ENCODE measurements around the gene AIF1. TPM values are rescaled to one million over a fixed set of nuclear protein-coding genes. Genes with fewer than 3 reads are reported as not detected.

AIF1 gene
- polyA plus RNA-seq, 1 donor (not counting 4 experiments of a cell fraction or from before 2014, with no cell fraction given) = not detected

DNA sequence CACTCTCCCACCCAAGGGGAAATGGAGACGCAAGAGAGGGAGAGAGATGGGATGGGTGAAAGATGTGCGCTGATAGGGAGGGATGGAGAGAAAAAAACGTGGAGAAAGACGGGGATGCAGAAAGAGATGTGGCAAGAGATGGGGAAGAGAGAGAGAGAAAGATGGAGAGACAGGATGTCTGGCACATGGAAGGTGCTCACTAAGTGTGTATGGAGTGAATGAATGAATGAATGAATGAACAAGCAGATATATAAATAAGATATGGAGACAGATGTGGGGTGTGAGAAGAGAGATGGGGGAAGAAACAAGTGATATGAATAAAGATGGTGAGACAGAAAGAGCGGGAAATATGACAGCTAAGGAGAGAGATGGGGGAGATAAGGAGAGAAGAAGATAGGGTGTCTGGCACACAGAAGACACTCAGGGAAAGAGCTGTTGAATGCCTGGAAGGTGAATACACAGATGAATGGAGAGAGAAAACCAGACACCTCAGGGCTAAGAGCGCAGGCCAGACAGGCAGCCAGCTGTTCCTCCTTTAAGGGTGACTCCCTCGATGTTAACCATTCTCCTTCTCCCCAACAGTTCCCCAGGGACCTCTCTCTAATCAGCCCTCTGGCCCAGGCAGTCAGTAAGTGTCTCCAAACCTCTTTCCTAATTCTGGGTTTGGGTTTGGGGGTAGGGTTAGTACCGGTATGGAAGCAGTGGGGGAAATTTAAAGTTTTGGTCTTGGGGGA is 38.9 kb upstream of the AIF1 start:
- Histone ChIP-seq H3K27me3 (ENCODE audit: control insufficient read depth, extremely low read depth, insufficient read depth, low read length) (no peaks in the 10 kb centered on the region), H3K9me1 (ENCODE audit: control insufficient read depth, extremely low read depth, insufficient read depth, low read length) (no peaks in the 10 kb centered on the region), H3K27ac (ENCODE audit: control insufficient read depth, insufficient read depth, low read length) (no peak overlapping the region)

DNA sequence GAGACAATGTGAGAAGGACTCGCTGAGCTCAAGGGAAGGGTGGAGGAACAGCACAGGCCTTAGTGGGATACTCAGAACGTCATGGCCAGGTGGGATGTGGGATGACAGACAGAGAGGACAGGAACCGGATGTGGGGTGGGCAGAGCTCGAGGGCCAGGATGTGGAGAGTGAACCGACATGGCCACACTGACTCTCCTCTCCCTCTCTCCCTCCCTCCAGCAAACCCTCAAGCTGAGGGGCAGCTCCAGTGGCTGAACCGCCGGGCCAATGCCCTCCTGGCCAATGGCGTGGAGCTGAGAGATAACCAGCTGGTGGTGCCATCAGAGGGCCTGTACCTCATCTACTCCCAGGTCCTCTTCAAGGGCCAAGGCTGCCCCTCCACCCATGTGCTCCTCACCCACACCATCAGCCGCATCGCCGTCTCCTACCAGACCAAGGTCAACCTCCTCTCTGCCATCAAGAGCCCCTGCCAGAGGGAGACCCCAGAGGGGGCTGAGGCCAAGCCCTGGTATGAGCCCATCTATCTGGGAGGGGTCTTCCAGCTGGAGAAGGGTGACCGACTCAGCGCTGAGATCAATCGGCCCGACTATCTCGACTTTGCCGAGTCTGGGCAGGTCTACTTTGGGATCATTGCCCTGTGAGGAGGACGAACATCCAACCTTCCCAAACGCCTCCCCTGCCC is 38.0 kb upstream of the AIF1 start:
- Histone ChIP-seq H3K27ac (ENCODE audit: control insufficient read depth, insufficient read depth, low read length) (peak overlapping the region; percentile 70), H3K9ac (ENCODE audit: control insufficient read depth, extremely low read depth, insufficient read depth, low read length) (no peak overlapping the region), H3K36me3 (ENCODE audit: control insufficient read depth in 2 of 2, extremely low read depth in 1 of 2, insufficient read depth in 2 of 2, low read length in 2 of 2) (no peaks in the 10 kb centered on the region), H2AFZ (ENCODE audit: control insufficient read depth, low read length) (no peak overlapping the region), H3K9me3 (ENCODE audit: control insufficient read depth, low read depth, low read length) (no peaks in the 10 kb centered on the region), H3K79me2 (ENCODE audit: control insufficient read depth, insufficient read depth, low read length) (no peaks in the 10 kb centered on the region), H4K20me1 (ENCODE audit: control insufficient read depth, extremely low read depth, insufficient read depth, low read length) (no peaks in the 10 kb centered on the region), H3K9me1 (ENCODE audit: control insufficient read depth, extremely low read depth, insufficient read depth, low read length) (no peaks in the 10 kb centered on the region), H3K4me2 (ENCODE audit: control insufficient read depth, extremely low read depth, insufficient read depth, low read depth, low read length) (no peak overlapping the region), H3K27me3 (ENCODE audit: control insufficient read depth, extremely low read depth, insufficient read depth, low read length) (no peaks in the 10 kb centered on the region), H3K4me3 (ENCODE audit: control insufficient read depth in 2 of 3, extremely low read depth in 1 of 3, insufficient read depth in 2 of 3, low read depth in 1 of 3, low read length in 3 of 3) (no peak overlapping the region), H3K4me1 (ENCODE audit: control insufficient read depth, extremely low read depth, insufficient read depth, low read length) (peaks cover 23% of the 10 kb centered on the region)
- dilution Hi-C loops (cut with MboI; ENCODE audit: extremely low pct_ligation_motif_present, low sequenced_read_pairs) = no loop called here
- no peak for DNase-seq (ENCODE audit: low read depth, low spot score)
- TF ChIP-seq CTCF (optimal IDR thresholded peaks at IDR 0.05 in 1 of 3, IDR thresholded peaks at IDR 0.05 in 1 of 3, conservative IDR thresholded peaks at IDR 0.05 in 1 of 3; ENCODE audit: extremely low read depth in 1 of 3, insufficient read depth in 2 of 3, low read length in 3 of 3) (no peak), EZH2 (IDR thresholded peaks at IDR 0.05; ENCODE audit: low read length) (no peak)
- no peak for FAIRE-seq

More for the DNA sequence above, 38.9 kb upstream of the AIF1 start:
- Histone ChIP-seq H3K9me3 (ENCODE audit: control insufficient read depth, low read depth, low read length) (no peaks in the 10 kb centered on the region), H3K9ac (ENCODE audit: control insufficient read depth, extremely low read depth, insufficient read depth, low read length) (peak overlapping the region; percentile 48), H3K79me2 (ENCODE audit: control insufficient read depth, insufficient read depth, low read length) (no peaks in the 10 kb centered on the region), H3K4me2 (ENCODE audit: control insufficient read depth, extremely low read depth, insufficient read depth, low read depth, low read length) (peak overlapping the region; percentile 80), H3K36me3 (ENCODE audit: control insufficient read depth in 2 of 2, extremely low read depth in 1 of 2, insufficient read depth in 2 of 2, low read length in 2 of 2) (no peaks in the 10 kb centered on the region), H3K4me1 (ENCODE audit: control insufficient read depth, extremely low read depth, insufficient read depth, low read length) (peaks cover 19% of the 10 kb centered on the region), H4K20me1 (ENCODE audit: control insufficient read depth, extremely low read depth, insufficient read depth, low read length) (no peaks in the 10 kb centered on the region), H2AFZ (ENCODE audit: control insufficient read depth, low read length) (peak overlapping the region; percentile 79), H3K4me3 (ENCODE audit: control insufficient read depth in 2 of 3, extremely low read depth in 1 of 3, insufficient read depth in 2 of 3, low read depth in 1 of 3, low read length in 3 of 3) (peak overlapping the region; percentile 29 to 59 (median 44))
- TF ChIP-seq EZH2 (IDR thresholded peaks at IDR 0.05; ENCODE audit: low read length) = no peak
- TF ChIP-seq CTCF (optimal IDR thresholded peaks at IDR 0.05 in 1 of 3, IDR thresholded peaks at IDR 0.05 in 1 of 3, conservative IDR thresholded peaks at IDR 0.05 in 1 of 3; ENCODE audit: extremely low read depth in 1 of 3, insufficient read depth in 2 of 3, low read length in 3 of 3) = no peak
- DNase-seq (ENCODE audit: low read depth, low spot score) = no peak
- dilution Hi-C loops (cut with MboI; ENCODE audit: extremely low pct_ligation_motif_present, low sequenced_read_pairs) = no loop called here
- no peak for FAIRE-seq
